Measurements from ENCODE around the gene KRTAP11-1. TPM values are rescaled to one million over a fixed set of nuclear protein-coding genes. Genes with fewer than 3 reads are reported as not detected.

KRTAP11-1 gene
- not detected for total RNA-seq

GRCh38 chr21:30881480-30881879 lies at the start of gene KRTAP11-1:
Gene KRTAP11-1, minus strand, starts transcription at chr21:30881580. Its CDS starts 56 bp downstream, at chr21:30881524.

Other genes starting within 250 kb of the KRTAP11-1 start
- not detected for gene KRTAP20-2, start 246.4 kb downstream of the KRTAP11-1 start, total RNA-seq
- gene KRTAP20-3, start 238.7 kb downstream of the KRTAP11-1 start, total RNA-seq, result not detected
- gene KRTAP21-3, start 162.8 kb downstream of the KRTAP11-1 start, total RNA-seq, result not detected
- not detected for gene KRTAP21-2, start 134.3 kb downstream of the KRTAP11-1 start, total RNA-seq
- not detected for gene KRTAP21-1, start 126.2 kb downstream of the KRTAP11-1 start, total RNA-seq
- not detected for gene KRTAP8-1, start 68.3 kb downstream of the KRTAP11-1 start, total RNA-seq
- not detected for gene KRTAP7-1, start 51.8 kb downstream of the KRTAP11-1 start, total RNA-seq
- not detected for gene KRTAP19-8, start 156.9 kb upstream of the KRTAP11-1 start, total RNA-seq